GM23248 (cell line): ENCODE data around the gene MTFMT.

Source experiments
- EZH2 ChIP-seq: fragments of 200-600 bp; sonication (generic); IDR thresholded peaks from 2 replicates; pipeline ENCODE4 v1.6.1; 2018; ENCODE audit warnings: antibody characterized with exemption, mild to moderate bottlenecking; ENCODE audit not compliant: insufficient read depth, poor library complexity, severe bottlenecking
- EZH2phosphoT487 ChIP-seq: fragments of 200-600 bp; sonication (generic); IDR thresholded peaks from 2 replicates; pipeline ENCODE4 v1.6.1; 2018; ENCODE audit warnings: antibody characterized with exemption, moderate library complexity, mild to moderate bottlenecking, low read depth; ENCODE audit not compliant: insufficient read depth

DNA sequence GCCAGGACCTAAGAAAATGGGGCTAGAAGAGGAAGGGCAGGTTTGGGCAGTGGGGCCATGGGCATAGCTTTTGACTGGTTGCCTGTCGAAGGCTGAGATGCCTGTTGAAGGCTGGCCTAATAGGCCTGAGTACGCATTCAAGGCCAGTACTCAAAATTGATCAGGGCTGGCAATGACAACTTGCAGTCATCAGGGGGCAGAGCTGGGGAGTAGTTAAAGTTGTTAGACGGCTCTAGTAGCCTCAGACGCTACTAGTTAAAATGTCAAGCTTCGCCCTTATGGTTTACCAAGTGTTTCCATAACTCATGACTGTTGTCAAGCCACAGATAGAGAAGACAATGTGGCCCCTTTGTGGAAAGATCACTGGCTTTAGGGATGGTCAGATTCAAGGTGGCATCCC, 68.4 kb downstream of the MTFMT start:
- TF ChIP-seq EZH2 (no peak), EZH2phosphoT487 (no peak)
